ENCODE data around the gene EEFSEC.

The EEFSEC gene

DNA sequence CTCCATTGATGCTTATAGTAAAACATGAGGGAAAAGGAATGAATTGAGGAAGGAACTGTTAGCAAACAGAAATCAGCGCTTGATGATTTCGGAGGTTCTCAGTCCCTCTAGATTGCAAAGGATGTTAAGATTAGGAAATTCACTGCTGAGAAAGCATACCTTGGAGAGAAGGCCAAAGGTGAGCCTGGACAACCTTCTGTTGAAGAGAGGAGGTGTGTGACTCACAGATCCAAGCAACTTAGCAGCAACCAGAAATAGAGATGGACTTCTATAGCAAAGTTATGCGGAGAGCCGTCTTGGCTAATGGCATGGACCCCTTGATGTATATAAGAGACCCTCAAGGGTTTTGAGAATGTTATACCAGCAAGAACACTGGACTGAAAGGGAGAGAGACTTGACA, 114.3 kb downstream of the EEFSEC start:
- Histone ChIP-seq H3K4me1 (no peaks in the 10 kb centered on the region), H3K9me3 (no peaks in the 10 kb centered on the region), H3K4me3 (no peak overlapping the region), H3K9ac (no peak overlapping the region), H3K27ac (no peak overlapping the region), H3K4me2 (no peak overlapping the region), H4K20me1 (no peaks in the 10 kb centered on the region), H3K36me3 (peaks cover 58% of the 10 kb centered on the region), H3K27me3 (no peaks in the 10 kb centered on the region)
- TF ChIP-seq Cebpa-rat (IDR thresholded peaks at IDR 0.05) = no peak

DNA sequence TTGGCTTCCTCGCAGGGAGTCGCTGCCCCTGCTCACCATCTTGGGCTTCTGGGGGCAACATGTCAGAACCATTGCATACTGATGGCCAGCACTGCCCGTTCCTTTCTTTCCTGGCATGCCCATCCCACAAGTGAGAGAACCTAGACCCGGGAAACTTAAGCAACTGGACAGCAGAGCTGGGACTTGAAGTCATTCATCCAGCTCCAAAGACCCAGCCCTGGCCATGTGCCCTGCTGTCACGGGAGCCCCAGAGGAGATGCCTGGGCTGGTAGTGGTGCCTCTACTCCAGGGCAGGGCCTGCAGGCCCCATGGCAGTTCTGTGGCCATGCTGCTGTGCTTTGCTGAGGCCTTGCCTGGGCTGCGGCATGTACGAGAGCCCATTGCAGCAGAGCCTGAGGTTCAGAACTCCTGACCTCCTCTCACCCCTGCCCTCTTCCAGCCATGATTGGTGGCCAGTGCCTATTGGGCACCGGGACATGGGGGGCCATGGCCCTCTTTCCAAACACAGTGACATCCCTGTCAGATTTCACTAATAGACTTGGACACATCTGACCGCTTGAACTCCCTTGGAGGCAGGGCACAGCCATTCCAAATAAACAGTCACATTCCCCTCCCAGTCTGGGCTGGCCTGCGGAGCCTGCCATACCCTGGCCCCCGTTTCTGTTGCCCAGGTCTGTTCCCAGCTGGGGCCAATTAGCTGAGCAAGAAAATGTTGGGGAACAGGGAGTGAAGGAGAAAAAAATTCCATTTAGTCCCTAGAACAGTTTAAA, 115.9 kb downstream of the EEFSEC start:
- no peaks in the 10 kb centered on the region for H3K4me1 ChIP-seq
- H3K27ac ChIP-seq = no peak overlapping the region
- H3K9me3 ChIP-seq = no peaks in the 10 kb centered on the region
- H3K27me3 ChIP-seq = no peaks in the 10 kb centered on the region
- H3K36me3 ChIP-seq = peaks cover 50% of the 10 kb centered on the region
- no peak overlapping the region for H3K9ac ChIP-seq
- H3K4me2 ChIP-seq = no peak overlapping the region
- no peaks in the 10 kb centered on the region for H4K20me1 ChIP-seq
- no peak overlapping the region for H3K4me3 ChIP-seq
- TF ChIP-seq Cebpa-rat (IDR thresholded peaks at IDR 0.05) = no peak

DNA sequence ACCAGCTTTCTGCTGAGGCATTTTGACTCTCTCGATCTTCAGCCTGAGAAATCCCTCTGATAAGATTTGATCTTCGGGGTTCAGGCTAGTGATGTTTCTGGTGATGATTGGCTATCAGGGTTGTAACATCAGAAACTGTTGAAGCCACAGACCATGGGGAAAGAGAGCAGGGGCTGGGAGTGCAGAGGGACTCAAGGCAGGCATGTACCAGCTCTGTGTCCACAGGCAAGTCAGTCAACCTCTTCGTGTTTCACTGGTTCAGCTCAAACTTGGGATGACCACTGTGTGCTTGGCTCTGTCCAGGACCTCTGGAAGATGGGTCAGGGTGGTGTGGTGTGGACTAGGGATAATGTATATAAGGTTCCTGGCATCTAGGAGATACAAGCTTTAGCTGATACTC, 116.5 kb downstream of the EEFSEC start:
- Histone ChIP-seq H3K9me3 (no peaks in the 10 kb centered on the region), H3K4me1 (no peaks in the 10 kb centered on the region), H4K20me1 (no peaks in the 10 kb centered on the region), H3K27ac (no peak overlapping the region), H3K27me3 (no peaks in the 10 kb centered on the region), H3K4me3 (no peak overlapping the region), H3K36me3 (peaks cover 44% of the 10 kb centered on the region), H3K9ac (no peak overlapping the region), H3K4me2 (no peak overlapping the region)
- no peak for TF ChIP-seq Cebpa-rat (IDR thresholded peaks at IDR 0.05)

DNA sequence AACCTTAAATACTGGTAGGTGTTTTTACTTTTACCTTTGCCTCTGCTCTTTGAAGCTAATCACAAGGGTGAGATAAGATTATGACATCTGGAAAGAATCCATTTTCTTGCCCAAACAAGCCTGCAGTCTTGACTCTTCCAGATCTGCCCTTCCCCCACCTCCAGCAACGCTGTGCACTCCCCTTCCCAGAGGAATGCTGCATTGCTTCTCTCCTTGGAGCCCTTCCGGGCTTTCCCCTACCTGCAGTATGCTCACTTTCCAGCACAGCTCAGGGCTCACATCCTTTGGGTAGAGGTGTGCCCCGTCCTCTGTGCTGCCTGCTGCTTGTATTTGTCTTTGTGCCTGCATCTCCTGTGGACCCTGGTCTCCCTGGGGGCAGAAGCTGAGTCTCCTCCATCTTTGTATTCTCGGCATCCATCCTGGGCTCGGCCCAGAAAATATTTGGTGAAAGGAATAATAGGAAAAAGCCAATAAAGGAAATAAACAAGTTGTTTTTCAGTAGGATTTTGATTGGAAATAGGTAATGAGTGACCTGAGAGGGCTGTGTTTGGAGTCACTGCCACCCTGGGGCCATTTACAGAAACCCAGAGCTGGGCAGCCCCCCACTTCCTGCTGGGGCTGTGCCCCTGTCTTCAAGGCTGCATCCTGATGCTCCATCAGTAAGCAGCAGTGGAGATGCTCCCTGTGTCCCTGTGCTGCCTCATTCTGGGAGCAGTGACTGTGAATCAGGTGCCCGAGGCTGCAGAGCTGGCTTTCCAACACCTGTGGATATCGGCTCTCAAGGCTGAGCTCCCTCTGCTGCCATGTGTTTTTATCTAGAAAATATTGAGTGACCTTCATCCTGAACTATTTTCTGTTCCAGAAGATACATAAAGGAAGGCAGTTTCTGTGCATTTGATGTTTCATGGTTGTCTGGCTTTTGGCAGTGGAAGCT, 117.5 kb downstream of the EEFSEC start:
- no peaks in the 10 kb centered on the region for H3K4me1 ChIP-seq
- TF ChIP-seq Cebpa-rat (IDR thresholded peaks at IDR 0.05) = no peak
- H3K36me3 ChIP-seq = peaks cover 35% of the 10 kb centered on the region
- no peaks in the 10 kb centered on the region for H4K20me1 ChIP-seq
- no peaks in the 10 kb centered on the region for H3K27me3 ChIP-seq
- H3K27ac ChIP-seq = no peak overlapping the region
- H3K4me3 ChIP-seq = no peak overlapping the region
- H3K9ac ChIP-seq = no peak overlapping the region
- H3K4me2 ChIP-seq = no peak overlapping the region
- no peaks in the 10 kb centered on the region for H3K9me3 ChIP-seq

DNA sequence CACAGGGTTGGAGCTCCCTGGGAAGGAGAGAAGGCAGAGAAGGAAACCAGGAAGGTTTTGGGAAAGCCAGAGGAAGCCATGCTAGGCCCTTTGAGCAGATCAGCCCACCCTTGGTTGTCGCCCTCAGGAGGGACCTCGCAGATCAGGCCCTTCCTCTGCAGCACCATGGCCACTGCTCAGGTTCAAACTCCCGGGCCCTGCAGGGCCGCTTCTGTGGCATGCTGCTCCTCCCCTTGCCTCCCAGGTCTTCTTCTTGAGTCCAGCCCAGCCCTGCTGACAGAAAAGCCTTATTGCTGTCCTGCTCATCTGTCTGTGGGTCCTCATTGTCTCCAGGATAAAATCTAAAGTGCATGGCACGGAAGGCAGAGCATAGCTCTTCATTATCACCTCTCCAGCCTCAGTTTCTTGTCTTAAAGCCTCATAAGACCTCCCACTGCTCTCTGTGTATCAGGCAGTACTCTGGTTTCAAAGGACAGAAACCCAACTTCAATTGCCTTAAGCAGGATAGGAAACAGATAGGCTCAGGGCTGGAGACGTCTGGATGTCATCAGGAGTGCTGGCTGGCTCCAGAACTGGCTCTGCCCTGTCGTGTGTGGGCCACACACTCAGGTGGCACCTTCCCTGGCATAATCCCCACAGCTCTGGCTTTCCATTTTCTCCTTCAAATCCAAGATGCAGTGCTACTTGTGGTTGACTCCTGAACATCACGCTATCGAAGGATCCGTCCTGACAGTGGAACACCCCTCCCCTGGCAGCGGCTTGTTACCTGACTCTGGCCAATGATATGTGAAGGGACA, 118.5 kb downstream of the EEFSEC start:
- no peaks in the 10 kb centered on the region for H3K4me1 ChIP-seq
- H3K36me3 ChIP-seq = peaks cover 30% of the 10 kb centered on the region
- H4K20me1 ChIP-seq = no peaks in the 10 kb centered on the region
- H3K9me3 ChIP-seq = no peaks in the 10 kb centered on the region
- no peak overlapping the region for H3K27ac ChIP-seq
- H3K27me3 ChIP-seq = no peaks in the 10 kb centered on the region
- H3K9ac ChIP-seq = no peak overlapping the region
- H3K4me2 ChIP-seq = no peak overlapping the region
- no peak for TF ChIP-seq Cebpa-rat (IDR thresholded peaks at IDR 0.05)
- no peak overlapping the region for H3K4me3 ChIP-seq

DNA sequence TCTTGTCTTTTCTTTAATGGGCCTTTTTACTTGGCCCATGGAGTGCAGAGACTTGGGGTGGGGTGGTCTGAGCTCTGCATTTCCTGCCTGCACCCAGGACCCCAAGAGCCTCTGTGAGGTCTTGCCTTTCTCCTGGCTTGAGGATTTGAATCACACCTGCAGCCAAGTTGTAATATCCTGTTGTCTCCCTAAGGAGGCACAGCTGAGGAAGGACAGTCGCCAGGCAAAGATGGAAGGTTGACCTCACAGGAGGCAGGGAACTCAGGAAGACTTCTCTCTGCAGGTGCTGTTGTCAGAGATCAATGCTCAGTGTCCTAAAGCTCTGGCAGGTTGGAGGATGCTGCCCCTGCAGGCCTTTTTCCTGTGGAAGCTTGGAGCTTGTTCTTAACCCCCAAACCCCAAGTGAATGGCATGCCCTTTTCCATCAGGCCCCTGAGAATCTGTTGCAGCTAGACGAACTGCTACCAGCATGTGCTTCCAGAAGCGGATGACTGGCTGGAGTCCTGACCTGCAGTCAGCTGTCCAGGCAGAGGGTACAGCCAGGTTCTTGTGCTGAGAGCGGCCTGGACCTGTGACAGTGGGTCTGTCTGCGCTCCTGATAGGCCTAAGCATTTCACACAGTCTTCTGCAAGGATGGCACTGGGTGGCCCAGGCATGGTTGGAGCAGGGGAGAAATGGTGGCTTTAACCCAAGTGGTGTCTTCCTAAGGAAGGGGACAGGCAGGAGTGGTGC, 120.0 kb downstream of the EEFSEC start:
- Histone ChIP-seq H3K9me3 (no peaks in the 10 kb centered on the region), H3K27me3 (no peaks in the 10 kb centered on the region), H3K4me2 (no peak overlapping the region), H3K4me1 (no peaks in the 10 kb centered on the region), H3K27ac (no peak overlapping the region), H4K20me1 (peaks cover 8% of the 10 kb centered on the region; the same call in 1 of the 2 replicates), H3K9ac (no peak overlapping the region), H3K4me3 (no peak overlapping the region), H3K36me3 (peaks cover 30% of the 10 kb centered on the region)
- no peak for TF ChIP-seq Cebpa-rat (IDR thresholded peaks at IDR 0.05)

DNA sequence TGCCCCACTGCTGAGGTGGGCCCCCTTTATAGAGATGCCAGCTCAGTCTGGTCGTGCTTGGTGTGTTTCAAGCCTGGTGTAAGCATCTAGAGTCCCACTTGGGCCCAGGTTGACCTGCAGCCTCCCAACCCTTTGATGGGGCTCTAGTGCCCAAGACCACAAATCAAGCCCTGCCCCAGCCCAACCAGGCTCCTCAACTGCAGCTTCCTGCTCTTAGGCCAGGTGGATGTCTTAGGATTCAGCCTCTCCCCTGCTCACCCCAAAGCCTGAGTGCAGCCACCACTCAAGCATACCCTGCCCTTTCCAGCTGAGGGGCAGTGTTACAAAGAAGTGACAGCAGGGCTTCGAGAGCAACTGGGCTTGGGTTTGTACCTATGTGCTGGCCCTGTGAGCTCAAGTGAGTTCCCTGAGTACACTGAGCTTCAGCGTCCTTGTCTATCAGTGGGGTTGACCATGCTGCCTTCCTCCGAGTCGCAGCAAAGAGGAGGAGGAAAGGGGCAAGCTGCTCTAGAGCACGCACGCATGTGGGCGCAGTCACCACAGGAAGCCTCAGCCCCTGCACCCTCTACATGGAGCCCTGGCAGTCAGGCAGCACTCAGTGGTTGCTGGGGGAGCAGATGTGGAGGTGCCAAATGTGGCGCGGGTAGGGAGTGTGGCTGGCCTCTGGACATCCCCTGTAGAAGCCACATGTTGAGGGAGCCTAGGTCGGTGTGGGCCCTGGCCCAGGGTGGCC, 120.7 kb downstream of the EEFSEC start:
- H4K20me1 ChIP-seq = peaks cover 8% of the 10 kb centered on the region; the same call in 1 of the 2 replicates
- no peak overlapping the region for H3K27ac ChIP-seq
- H3K4me3 ChIP-seq = no peak overlapping the region
- H3K4me2 ChIP-seq = no peak overlapping the region
- H3K9me3 ChIP-seq = no peaks in the 10 kb centered on the region
- no peaks in the 10 kb centered on the region for H3K4me1 ChIP-seq
- H3K36me3 ChIP-seq = peaks cover 23% of the 10 kb centered on the region
- TF ChIP-seq Cebpa-rat (IDR thresholded peaks at IDR 0.05) = no peak
- no peaks in the 10 kb centered on the region for H3K27me3 ChIP-seq
- no peak overlapping the region for H3K9ac ChIP-seq

DNA sequence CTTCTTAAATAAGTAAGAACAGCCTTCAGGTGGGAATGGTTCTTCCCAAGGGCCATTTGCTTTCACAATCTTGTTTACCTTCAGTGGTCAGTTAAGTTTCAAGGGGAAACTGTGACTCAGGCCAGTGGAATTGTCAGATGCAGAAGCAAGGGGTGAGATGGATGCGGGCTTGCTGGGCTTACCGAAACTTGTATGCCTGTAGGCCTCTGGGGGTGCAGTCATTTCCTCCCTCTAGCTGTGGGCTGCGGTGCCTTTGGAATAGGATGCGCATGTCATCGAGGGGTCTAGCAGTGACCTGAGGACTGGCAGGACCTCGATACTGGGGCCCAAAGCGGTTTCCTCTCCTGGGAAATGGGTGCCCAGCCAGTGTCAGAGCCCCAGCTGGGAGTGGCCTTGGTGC, 121.6 kb downstream of the EEFSEC start:
- H3K9me3 ChIP-seq = no peaks in the 10 kb centered on the region
- no peaks in the 10 kb centered on the region for H3K4me1 ChIP-seq
- no peak overlapping the region for H3K4me3 ChIP-seq
- TF ChIP-seq Cebpa-rat (IDR thresholded peaks at IDR 0.05) = no peak
- H3K27ac ChIP-seq = no peak overlapping the region
- H3K4me2 ChIP-seq = no peak overlapping the region
- no peak overlapping the region for H3K9ac ChIP-seq
- H3K36me3 ChIP-seq = peaks cover 15% of the 10 kb centered on the region
- H4K20me1 ChIP-seq = peaks cover 8% of the 10 kb centered on the region; the same call in 1 of the 2 replicates
- H3K27me3 ChIP-seq = no peaks in the 10 kb centered on the region

All from BLaER1 (cell line).